Measurements from ENCODE around the gene BICDL1. TPM values are rescaled to one million over a fixed set of nuclear protein-coding genes. Genes with fewer than 3 reads are reported as not detected.
"Not testable (repeated sequence)": the region's sequence is repeated elsewhere in the genome, so short reads cannot be mapped to it uniquely, and the experiment has no call there.

BICDL1 gene
- polyA plus RNA-seq, 1 of the 3 experiments (the other 2 are of a cell fraction) = 0.35 TPM

GRCh38 chr12:120013659-120014380 lies 24.8 kb downstream of the BICDL1 start (continued):
- no peak for TF ChIP-seq USF1 (IDR thresholded peaks at IDR 0.05; ENCODE audit: borderline replicate concordance, low read depth)

GRCh38 chr12:120014381-120014735 lies 25.3 kb downstream of the BICDL1 start:
- H2AFZ ChIP-seq (ENCODE audit: low read depth); H3K36me3 ChIP-seq (replicated peaks in 1 of 2; ENCODE audit: control insufficient read depth in 1 of 2, insufficient read depth in 2 of 2, low read length in 1 of 2); DNase-seq; H3K79me2 ChIP-seq (ENCODE audit: insufficient read depth); H3K9me2 ChIP-seq; POLR2A ChIA-PET; H3F3A ChIP-seq (replicated peaks; ENCODE audit: insufficient read depth); H3K4me1 ChIP-seq (ENCODE audit: control insufficient read depth in 1 of 2, insufficient read depth in 2 of 2, low read depth in 1 of 2, low read length in 1 of 2); H3K4me2 ChIP-seq; H3K27ac ChIP-seq (ENCODE audit: low read depth in 2 of 2, low read length in 1 of 2); H3K4me3 ChIP-seq (ENCODE audit: low read depth in 2 of 2, low read length in 1 of 2); H4K20me1 ChIP-seq (ENCODE audit: insufficient read depth); H3K27me3 ChIP-seq (ENCODE audit: insufficient read depth); H3K9ac ChIP-seq; H3K9me3 ChIP-seq: not testable (repeated sequence)
- CTCF ChIA-PET = interaction anchor here (0.9 kb wide), 1 partner anchor 14 kb away, joined by 3 read pairs; no protein-coding TSS in a partner anchor
- WGBS (ENCODE audit: low lambda C conversion rate) = 82% methylated on average over 11 of the region's 11 CpGs

DNA sequence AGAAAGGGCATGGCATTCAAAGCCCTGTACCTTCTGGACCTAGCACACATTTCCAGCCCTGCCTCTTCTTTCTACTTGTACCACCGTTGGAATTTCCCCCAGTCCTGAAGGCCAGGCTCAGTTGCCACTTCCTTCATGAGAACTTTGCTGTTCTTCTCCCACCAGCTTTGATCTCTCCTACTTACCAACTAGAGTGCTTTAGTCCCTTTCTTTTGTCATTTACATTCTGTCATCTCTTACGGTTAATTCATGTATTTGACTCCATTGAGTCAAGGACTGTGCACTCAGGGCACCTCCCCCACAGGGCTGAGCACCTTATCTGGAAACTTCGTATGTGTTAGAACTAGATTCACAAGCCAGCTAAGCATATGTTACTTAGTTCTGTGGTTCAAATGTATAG lies 26.3 kb downstream of the BICDL1 start:
- WGBS (ENCODE audit: low lambda C conversion rate) = 55% methylated on average over 3 of the region's 3 CpGs
- TF ChIP-seq RFX5 (IDR thresholded peaks at IDR 0.05; ENCODE audit: low read length) (no peak), FOSL2 (IDR thresholded peaks at IDR 0.05; ENCODE audit: borderline replicate concordance, low read depth) (no peak), ZBTB33 (IDR thresholded peaks at IDR 0.05; ENCODE audit: borderline replicate concordance, low read depth) (no peak), GATA2 (CRISPR knock-in tag; IDR thresholded peaks at IDR 0.05) (no peak), RAD21 (IDR thresholded peaks at IDR 0.05; ENCODE audit: low read length) (no peak), CHD2 (IDR thresholded peaks at IDR 0.05; ENCODE audit: low read length, partially characterized antibody) (no peak)
- no peaks in the 10 kb centered on the region for H4K20me1 ChIP-seq (ENCODE audit: insufficient read depth)
- no peak overlapping the region for H2AFZ ChIP-seq (ENCODE audit: low read depth)
- H3K4me3 ChIP-seq (ENCODE audit: low read depth in 2 of 2, low read length in 1 of 2) = no peak overlapping the region
- H3K4me2 ChIP-seq = no peak overlapping the region
- no peaks in the 10 kb centered on the region for H3F3A ChIP-seq (replicated peaks; ENCODE audit: insufficient read depth)
- ChIA-PET CTCF (interaction anchor here (0.6 kb wide), 1 partner anchor 186 kb away, joined by 3 read pairs; no protein-coding TSS in a partner anchor), POLR2A (no interaction called here)
- H3K9ac ChIP-seq = no peak overlapping the region
- no peaks in the 10 kb centered on the region for H3K79me2 ChIP-seq (ENCODE audit: insufficient read depth)
- no peak overlapping the region for H3K27ac ChIP-seq (ENCODE audit: low read depth in 2 of 2, low read length in 1 of 2)
- H3K4me1 ChIP-seq (ENCODE audit: control insufficient read depth in 1 of 2, insufficient read depth in 2 of 2, low read depth in 1 of 2, low read length in 1 of 2) = no peaks in the 10 kb centered on the region
- no peak for DNase-seq
- no peaks in the 10 kb centered on the region for H3K27me3 ChIP-seq (ENCODE audit: insufficient read depth)
- no peaks in the 10 kb centered on the region for H3K9me3 ChIP-seq
- no peaks in the 10 kb centered on the region for H3K9me2 ChIP-seq
- H3K36me3 ChIP-seq (replicated peaks in 1 of 2; ENCODE audit: control insufficient read depth in 1 of 2, insufficient read depth in 2 of 2, low read length in 1 of 2) = no peaks in the 10 kb centered on the region

GRCh38 chr12:120016199-120016598 lies 27.2 kb downstream of the BICDL1 start:
- H3K27ac ChIP-seq (ENCODE audit: low read depth in 2 of 2, low read length in 1 of 2); H3F3A ChIP-seq (replicated peaks; ENCODE audit: insufficient read depth); H4K20me1 ChIP-seq (ENCODE audit: insufficient read depth); H3K27me3 ChIP-seq (ENCODE audit: insufficient read depth); H3K4me1 ChIP-seq (ENCODE audit: control insufficient read depth in 1 of 2, insufficient read depth in 2 of 2, low read depth in 1 of 2, low read length in 1 of 2); DNase-seq; CTCF ChIA-PET; H3K4me2 ChIP-seq; H3K9me2 ChIP-seq; H3K9ac ChIP-seq; H3K36me3 ChIP-seq (replicated peaks in 1 of 2; ENCODE audit: control insufficient read depth in 1 of 2, insufficient read depth in 2 of 2, low read length in 1 of 2); POLR2A ChIA-PET; H3K4me3 ChIP-seq (ENCODE audit: low read depth in 2 of 2, low read length in 1 of 2); H3K9me3 ChIP-seq; H2AFZ ChIP-seq (ENCODE audit: low read depth); H3K79me2 ChIP-seq (ENCODE audit: insufficient read depth): not testable (repeated sequence)
- WGBS (ENCODE audit: low lambda C conversion rate) = 28% methylated on average over 2 of the region's 2 CpGs
